A549 treated with AZD2906 at 1 μM for 4 hours (cell line): ENCODE results near the gene TIA1. TPM values are rescaled to one million over a fixed set of nuclear protein-coding genes. Genes with fewer than 3 reads are reported as not detected.

Experiments
- total RNA-seq: library from RNA; stranded (reverse); fragments of 200-300 nt; extraction: Qiagen RNA extraction; gene quantifications from 5 replicates; pipeline ENCODE4 v1.2.3, GENCODE V29; 2022

TIA1 gene
- 39.8 to 45.0 TPM (median 43.4 TPM) in 5 replicates for total RNA-seq

GRCh38 chr2:70248181-70248847 is at the start of gene TIA1:
TIA1 (minus strand) TSS chr2:70248628; CDS start chr2:70248430, 198 bp downstream.

DNA sequence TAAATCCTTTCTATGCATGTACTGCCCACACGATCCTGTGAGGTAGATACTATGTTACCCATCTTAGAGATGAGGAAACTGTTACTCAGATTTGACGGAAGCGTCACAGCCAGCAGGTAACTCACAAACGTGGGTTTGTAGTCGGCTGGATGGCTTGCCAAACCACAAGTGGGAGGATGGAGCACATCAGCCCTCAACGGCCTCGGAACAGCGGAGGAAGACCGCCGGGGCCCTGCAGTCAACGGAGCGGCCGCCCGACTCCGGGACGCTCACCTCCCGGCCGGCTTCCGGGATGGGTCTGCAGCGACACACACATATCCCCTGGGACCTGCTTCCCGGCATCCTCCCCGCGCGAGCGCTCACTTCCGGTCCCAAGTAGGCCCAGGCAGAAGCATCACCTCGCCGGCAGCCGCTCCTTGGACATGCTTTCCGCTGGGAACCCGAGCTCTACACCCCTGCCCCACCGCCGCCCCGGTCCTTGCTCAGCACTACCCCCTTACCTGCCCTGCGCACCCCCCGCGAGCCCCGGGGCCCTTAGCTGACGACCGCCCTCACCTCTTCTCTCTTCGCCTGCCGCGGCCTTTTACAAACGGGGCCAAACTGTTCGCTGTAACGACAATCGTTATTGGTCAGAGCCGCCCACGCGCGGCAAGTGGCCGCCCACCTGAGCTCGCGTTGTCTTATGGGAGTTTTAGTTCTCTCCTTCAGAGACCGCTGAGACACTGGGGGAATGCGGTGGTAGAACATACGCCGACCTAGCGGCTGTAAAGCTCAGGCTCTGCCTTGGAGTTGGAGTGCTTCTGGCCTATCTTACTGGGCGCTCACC is 57.8 kb downstream of the TIA1 start, which contains the start of gene C2orf42:
C2orf42 (minus strand) TSS at position 602 of the 826 bp plus-strand sequence. CDS start 9,034 bp downstream, outside the sequence.

Other genes starting within 250 kb of the TIA1 start
- gene PCBP1, start 161.2 kb downstream of the TIA1 start, total RNA-seq = 371 to 434 TPM (median 410 TPM) in 5 replicates
- 6.6 to 8.9 TPM (median 7.4 TPM) in 5 replicates for gene C2orf42, start 57.6 kb downstream of the TIA1 start, total RNA-seq
- gene PCYOX1, start 9.5 kb upstream of the TIA1 start, total RNA-seq = 37.0 to 43.4 TPM (median 42.5 TPM) in 5 replicates
- gene SNRPG, start 45.1 kb upstream of the TIA1 start, total RNA-seq = 321 to 383 TPM (median 336 TPM) in 5 replicates
- gene FAM136A, start 53.4 kb upstream of the TIA1 start, total RNA-seq = 81.8 to 93.2 TPM (median 89.1 TPM) in 5 replicates